IMR-90 (cell line): Measurements from ENCODE around the gene CANT1. TPM values are rescaled to one million over a fixed set of nuclear protein-coding genes. Genes with fewer than 3 reads are reported as not detected.

Experiments used
- ATAC-seq: fragments of 200-7000 bp; cut with Tn5 transposase; 2 replicates; pipeline ENCODE4 v1.9.1; 2020; ENCODE audit warnings: low read depth, mild to moderate bottlenecking, moderate library complexity
- BruUV-seq: library from RNA; stranded (reverse); fragments of 400-500 nt; replicated peaks from 2 replicates; lab custom pipeline; 2021; lab: Mats Ljungman, UMichigan
- CTCF ChIA-PET: fragments of 300-600 bp; formaldehyde crosslinking; extraction: SDS; loops from one replicate; lab custom pipeline; 2021; ENCODE audit warnings: antibody characterized with exemption; lab: Yijun Ruan, JAX
- POLR2A ChIA-PET: fragments of 300-600 bp; sonication (Branson Sonifier 250); formaldehyde crosslinking; loops from one replicate; lab custom pipeline; 2022; ENCODE audit warnings: antibody characterized with exemption; ENCODE audit not compliant: unreplicated experiment; lab: Charles Lee
- DNase-seq: peaks from one replicate; pipeline ENCODE4 v3.0.0; 2013
- H2AFZ ChIP-seq: replicated peaks from 2 replicates; pipeline ENCODE3; 2013; ENCODE audit warnings: low read length, mild to moderate bottlenecking; ENCODE audit not compliant: poor library complexity
- H2AK5ac ChIP-seq: 2 replicates; pipeline ENCODE4 v1.6.1; 2013; ENCODE audit warnings: low read depth, low read length, inconsistent platforms
- H2AK9ac ChIP-seq: replicated peaks from 2 replicates; pipeline ENCODE3; 2013; ENCODE audit warnings: mild to moderate bottlenecking, low read depth, low read length, moderate library complexity; ENCODE audit not compliant: poor library complexity
- H2BK120ac ChIP-seq: 2 replicates; pipeline ENCODE4 v1.6.1; 2013; ENCODE audit warnings: low read depth, low read length, inconsistent platforms
- H2BK15ac ChIP-seq: 3 replicates; pipeline ENCODE4 v1.6.1; 2013; ENCODE audit warnings: low read depth, low read length, inconsistent platforms
- H2BK20ac ChIP-seq: 2 replicates; pipeline ENCODE4 v1.6.1; 2013; ENCODE audit warnings: low read depth, mild to moderate bottlenecking, inconsistent platforms, low read length, moderate library complexity
- H2BK5ac ChIP-seq: 2 replicates; pipeline ENCODE4 v1.6.1; 2013; ENCODE audit warnings: mild to moderate bottlenecking, low read depth, low read length, inconsistent platforms; ENCODE audit not compliant: poor library complexity, severe bottlenecking
- H3K14ac ChIP-seq: replicated peaks from 2 replicates; pipeline ENCODE4 v1.6.1; 2013; ENCODE audit warnings: low read depth, low read length, inconsistent platforms
- H3K18ac ChIP-seq: 2 replicates; pipeline ENCODE4 v1.6.1; 2013; ENCODE audit warnings: low read depth, low read length, control low read depth
- H3K23ac ChIP-seq: 2 replicates; pipeline ENCODE4 v1.6.1; 2013; ENCODE audit warnings: low read depth, low read length, inconsistent platforms
- H3K27ac ChIP-seq: 2 replicates; pipeline ENCODE4 v1.5.1; 2013; ENCODE audit warnings: mild to moderate bottlenecking, control low read depth, low read length; ENCODE audit not compliant: insufficient read depth
- H3K27me3 ChIP-seq: 2 replicates; pipeline ENCODE4 v1.6.1; 2013; ENCODE audit warnings: low read length; ENCODE audit not compliant: control insufficient read depth, insufficient read depth
- H3K36me3 ChIP-seq: 2 replicates; pipeline ENCODE4 v1.6.1; 2013; ENCODE audit warnings: low read length, mixed read lengths; ENCODE audit not compliant: control insufficient read depth, insufficient read depth
- H3K4ac ChIP-seq: 2 replicates; pipeline ENCODE4 v1.6.1; 2013; ENCODE audit warnings: low read depth, low read length, inconsistent platforms
- H3K4me1 ChIP-seq: 2 replicates; pipeline ENCODE4 v1.6.1; 2013; ENCODE audit warnings: low read length, mixed read lengths; ENCODE audit not compliant: control insufficient read depth, insufficient read depth
- H3K4me2 ChIP-seq: 2 replicates; pipeline ENCODE4 v1.6.1; 2013; ENCODE audit warnings: low read depth, mild to moderate bottlenecking, control low read depth, low read length, moderate library complexity
- H3K4me3 ChIP-seq: 2 replicates; pipeline ENCODE4 v1.5.1; 2013; ENCODE audit warnings: low read depth, mild to moderate bottlenecking, control low read depth, low read length, moderate library complexity; ENCODE audit not compliant: insufficient read depth
- H3K56ac ChIP-seq: 2 replicates; pipeline ENCODE4 v1.6.1; 2013; ENCODE audit warnings: low read length, inconsistent platforms; ENCODE audit not compliant: insufficient read depth; ENCODE audit errors: extremely low read depth
- H3K79me1 ChIP-seq, 2 experiments: 2 replicates each; pipeline ENCODE4 v1.6.1; 2013; ENCODE audit warnings: low read length in 2 of 2, inconsistent platforms in 1 of 2, low read depth in 1 of 2
- H3K9ac ChIP-seq: 2 replicates; pipeline ENCODE4 v1.6.1; 2013; ENCODE audit warnings: low read depth, low read length, control low read depth
- H3K9me1 ChIP-seq: 2 replicates; pipeline ENCODE4 v1.6.1; 2013; ENCODE audit warnings: low read length, inconsistent platforms; ENCODE audit not compliant: insufficient read depth
- H3K9me3 ChIP-seq: 2 replicates; pipeline ENCODE4 v1.6.1; 2013; ENCODE audit warnings: low read length; ENCODE audit not compliant: control insufficient read depth, insufficient read depth
- H4K20me1 ChIP-seq: 2 replicates; pipeline ENCODE4 v1.6.1; 2013; ENCODE audit warnings: low read length, inconsistent platforms; ENCODE audit not compliant: insufficient read depth
- H4K5ac ChIP-seq: 2 replicates; pipeline ENCODE4 v1.6.1; 2013; ENCODE audit warnings: mild to moderate bottlenecking, low read depth, low read length, control low read depth
- H4K8ac ChIP-seq, 2 experiments: 2 replicates each; pipeline ENCODE4 v1.6.1; 2013; ENCODE audit warnings: low read depth in 2 of 2, low read length in 2 of 2, control low read depth in 1 of 2, inconsistent platforms in 1 of 2
- H4K91ac ChIP-seq: 2 replicates; pipeline ENCODE4 v1.6.1; 2013; ENCODE audit warnings: low read depth, low read length, inconsistent platforms; ENCODE audit not compliant: insufficient read depth
- CEBPB ChIP-seq: IDR thresholded peaks from 2 replicates; pipeline ENCODE4 v1.6.1; 2012; ENCODE audit warnings: low read depth, low read length, improper control_type of control experiment
- FOS ChIP-seq: fragments of 150-350 bp; IDR thresholded peaks from 2 replicates; pipeline ENCODE4 v1.6.1; 2016; ENCODE audit warnings: low read depth, low read length
- MAFK ChIP-seq: IDR thresholded peaks from 2 replicates; pipeline ENCODE4 v1.6.1; 2012; ENCODE audit warnings: low read depth, low read length, improper control_type of control experiment
- NFE2L2 ChIP-seq: fragments of 150-350 bp; IDR thresholded peaks from 2 replicates; pipeline ENCODE4 v1.6.1; 2016; ENCODE audit warnings: low read depth, mild to moderate bottlenecking, low read length
- RCOR1 ChIP-seq: IDR thresholded peaks from 2 replicates; pipeline ENCODE4 v1.6.1; 2012; ENCODE audit warnings: mild to moderate bottlenecking, low read length, improper control_type of control experiment; ENCODE audit not compliant: insufficient replicate concordance
- RFX5 ChIP-seq: IDR thresholded peaks from 2 replicates; pipeline ENCODE4 v1.8.0; 2012; ENCODE audit warnings: low read depth, mild to moderate bottlenecking, low read length, moderate library complexity
- WGBS, 2 experiments: methylation state at CpG; one replicate each; pipeline versions ENCODE4 v1.1.5 to v1.1.7; 2013; ENCODE audit warnings: missing lambda C conversion rate in 2 of 2; ENCODE audit not compliant: insufficient read length in 1 of 2; ENCODE audit errors: extremely low coverage in 2 of 2; 5-methylcytosine and 5-hydroxymethylcytosine counted together
- dilution Hi-C: fragments of 300-500 bp; cut with HindIII; formaldehyde crosslinking; loops from one replicate; pipeline ENCODE4 v1.14.3; 2018; ENCODE audit warnings: low sequenced_read_pairs; ENCODE audit not compliant: unreplicated experiment
- in situ Hi-C: fragments of 300-500 bp; cut with MboI; formaldehyde crosslinking; loops from 3 replicates; pipeline ENCODE4 v1.14.3; 2019; ENCODE audit warnings: low sequenced_read_pairs, inconsistent platforms, mixed read lengths
- intact Hi-C: fragments of 100-400 bp; cut with micrococcal nuclease; formaldehyde crosslinking; loops from 2 replicates; pipeline ENCODE4 v1.10.0; 2022
- polyA plus RNA-seq, 3 experiments: library from polyadenylated mRNA; depleted of rRNA; stranded (reverse); fragments of >200 nt; gene quantifications; 2 replicates each; pipeline ENCODE4 v1.2.3, GENCODE V29; 2012; ENCODE audit warnings: low replicate concordance in 1 of 3
- total RNA-seq: library from RNA; depleted of rRNA; stranded (reverse); fragments of >200 nt; gene quantifications from 2 replicates; pipeline ENCODE4 v1.2.3, GENCODE V29; 2012
- TF ChIP-seq, protein P1 (sequence below): conservative IDR thresholded peaks from 2 replicates; pipeline ENCODE4 v1.5.1; 2012; ENCODE audit warnings: mild to moderate bottlenecking, low read depth, low read length, improper control_type of control experiment
- TF ChIP-seq, protein P2 (sequence below): fragments of 150-350 bp; IDR thresholded peaks from 2 replicates; pipeline ENCODE4 v1.6.1; 2017; ENCODE audit warnings: mild to moderate bottlenecking, antibody characterized with exemption, low read length, low read depth

Gene CANT1
- total and polyA plus RNA-seq, 2 of the 4 experiments (the other 2 are of a cell fraction) = 51.8 to 73.4 TPM

DNA sequence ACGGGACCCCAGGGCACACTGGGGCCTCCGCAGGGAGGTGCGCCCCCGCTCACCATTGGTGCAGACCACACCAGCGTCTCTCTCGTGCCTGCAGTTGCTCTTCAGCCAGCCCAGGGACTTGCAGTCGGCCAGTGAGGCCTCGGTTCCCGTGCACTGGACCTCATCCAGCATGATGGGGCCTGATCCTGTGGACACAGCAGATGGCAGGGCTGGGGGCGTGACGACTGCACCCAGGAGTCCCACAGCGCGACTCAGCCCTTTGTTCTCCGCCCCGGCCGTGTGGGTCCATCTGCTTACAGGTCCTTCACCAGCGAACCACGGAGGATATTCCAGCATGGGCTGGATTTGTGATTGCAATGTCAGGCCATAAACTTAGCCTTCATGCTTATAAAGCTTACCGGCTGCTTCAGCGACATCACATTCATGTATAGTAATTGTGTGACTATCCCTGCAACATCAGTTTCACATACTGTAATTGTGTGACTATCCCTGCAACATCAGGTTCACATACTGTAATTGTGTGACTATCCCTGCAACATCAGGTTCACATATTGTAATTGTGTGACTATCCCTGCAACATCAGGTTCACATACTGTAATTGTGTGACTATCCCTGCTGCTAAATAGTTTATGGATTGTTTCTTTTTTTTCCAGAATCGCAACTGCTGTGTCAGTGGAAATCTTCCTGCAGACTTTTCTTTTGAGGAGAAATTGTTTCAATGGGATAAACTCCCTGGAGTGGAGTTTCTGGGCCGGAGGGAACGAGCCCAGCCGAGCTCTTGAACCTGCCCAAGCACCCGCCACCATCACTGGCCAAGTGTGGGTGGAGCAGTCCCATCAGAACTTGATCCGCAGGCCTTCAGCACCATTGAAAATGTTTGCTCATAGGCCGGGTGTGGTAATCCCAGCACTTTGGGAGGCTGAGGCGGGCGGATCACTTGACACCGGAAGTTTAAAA is 34.7 kb downstream of the CANT1 start:
- Histone ChIP-seq H2BK120ac (peak overlapping the region; percentile 46), H2BK5ac (peak overlapping the region; percentile 76), H3K4ac (peak overlapping the region; percentile 54), H3K14ac (peak overlapping the region; percentile 69), H3K23ac (no peak overlapping the region; the same call in 1 of the 2 replicates), H4K8ac (peak overlapping the region in 1 of 2 experiments; percentile 58; a peak in 3 of 4 replicates), H3K36me3 (peaks cover 8% of the 10 kb centered on the region; the same call in 1 of the 2 replicates), H4K20me1 (peaks cover 5% of the 10 kb centered on the region; the same call in 1 of the 2 replicates), H3K56ac (no peak overlapping the region), H3K9me1 (peaks cover 14% of the 10 kb centered on the region), H3K27ac (peak overlapping the region; percentile 66), H2BK20ac (no peak overlapping the region), H2AFZ (peak overlapping the region; percentile 82), H3K27me3 (no peaks in the 10 kb centered on the region), H3K4me3 (peak overlapping the region; percentile 6; the same call in 1 of the 2 replicates), H3K9me3 (no peaks in the 10 kb centered on the region), H3K18ac (no peak overlapping the region), H3K4me1 (peaks cover 32% of the 10 kb centered on the region), H2AK9ac (peak overlapping the region; percentile 58), H3K79me1 (peaks cover 7 to 63% of the 10 kb centered on the region in 2 experiments; a peak in 3 of 4 replicates), H4K5ac (0 out of 2 replicates have a peak overlapping the region, but pooled peaks have one; percentile 4), H2BK15ac (no peak overlapping the region), H2AK5ac (peak overlapping the region; percentile 35; the same call in 1 of the 2 replicates), H3K4me2 (peak overlapping the region; percentile 44), H4K91ac (peak overlapping the region; percentile 53), H3K9ac (no peak overlapping the region)
- BruUV-seq = no TSS peak
- in situ Hi-C loops = loop anchor here (25.0 kb wide), 1 partner anchor 488 kb away; no protein-coding TSS in a partner anchor
- CTCF ChIA-PET = interaction anchor here (1.4 kb wide), 1 partner anchor 109 kb away, joined by 5 read pairs; no protein-coding TSS in a partner anchor
- peak; percentile 60 for ATAC-seq
- TF ChIP-seq NFE2L2 (no peak), RFX5 (no peak), MAFK (no peak), CEBPB (peak; percentile 65; the same call in 1 of the 2 replicates), FOS (no peak), RCOR1 (no peak)
- TF ChIP-seq, protein P1, sequence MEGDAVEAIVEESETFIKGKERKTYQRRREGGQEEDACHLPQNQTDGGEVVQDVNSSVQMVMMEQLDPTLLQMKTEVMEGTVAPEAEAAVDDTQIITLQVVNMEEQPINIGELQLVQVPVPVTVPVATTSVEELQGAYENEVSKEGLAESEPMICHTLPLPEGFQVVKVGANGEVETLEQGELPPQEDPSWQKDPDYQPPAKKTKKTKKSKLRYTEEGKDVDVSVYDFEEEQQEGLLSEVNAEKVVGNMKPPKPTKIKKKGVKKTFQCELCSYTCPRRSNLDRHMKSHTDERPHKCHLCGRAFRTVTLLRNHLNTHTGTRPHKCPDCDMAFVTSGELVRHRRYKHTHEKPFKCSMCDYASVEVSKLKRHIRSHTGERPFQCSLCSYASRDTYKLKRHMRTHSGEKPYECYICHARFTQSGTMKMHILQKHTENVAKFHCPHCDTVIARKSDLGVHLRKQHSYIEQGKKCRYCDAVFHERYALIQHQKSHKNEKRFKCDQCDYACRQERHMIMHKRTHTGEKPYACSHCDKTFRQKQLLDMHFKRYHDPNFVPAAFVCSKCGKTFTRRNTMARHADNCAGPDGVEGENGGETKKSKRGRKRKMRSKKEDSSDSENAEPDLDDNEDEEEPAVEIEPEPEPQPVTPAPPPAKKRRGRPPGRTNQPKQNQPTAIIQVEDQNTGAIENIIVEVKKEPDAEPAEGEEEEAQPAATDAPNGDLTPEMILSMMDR = no peak
- TF ChIP-seq, protein P2, sequence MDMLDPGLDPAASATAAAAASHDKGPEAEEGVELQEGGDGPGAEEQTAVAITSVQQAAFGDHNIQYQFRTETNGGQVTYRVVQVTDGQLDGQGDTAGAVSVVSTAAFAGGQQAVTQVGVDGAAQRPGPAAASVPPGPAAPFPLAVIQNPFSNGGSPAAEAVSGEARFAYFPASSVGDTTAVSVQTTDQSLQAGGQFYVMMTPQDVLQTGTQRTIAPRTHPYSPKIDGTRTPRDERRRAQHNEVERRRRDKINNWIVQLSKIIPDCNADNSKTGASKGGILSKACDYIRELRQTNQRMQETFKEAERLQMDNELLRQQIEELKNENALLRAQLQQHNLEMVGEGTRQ = no peak
- POLR2A ChIA-PET = no interaction called here
- DNase-seq = peak; percentile 84
- intact Hi-C loops = no loop called here
- WGBS, 2 experiments = 47% methylated on average over 15 of the region's 30 CpGs; no CpG with 5 or more reads in 1 of the 2 experiments
- dilution Hi-C loops = no loop called here
